NCI-H226 (cell line): ENCODE data around the gene C17orf113.

Experiments used
- DNase-seq: peaks from one replicate; pipeline ENCODE4 v3.0.0-alpha.2; 2015

Gene C17orf113

GRCh38 chr17:42071810-42072209 is 21.4 kb upstream of the C17orf113 start:
- no peak for DNase-seq

- no peak for DNase-seq
These were observed 18.6 kb upstream of the C17orf113 start for GRCh38 chr17:42068979-42069378.

- no peak for DNase-seq
These were observed 17.1 kb upstream of the C17orf113 start for GRCh38 chr17:42067371-42068091.

GRCh38 chr17:42065201-42065600 is 14.8 kb upstream of the C17orf113 start:
- no peak for DNase-seq

- DNase-seq = no peak
These were observed 12.3 kb upstream of the C17orf113 start for GRCh38 chr17:42062681-42063080.

GRCh38 chr17:42061646-42062487 is 11.5 kb upstream of the C17orf113 start:
- DNase-seq = no peak

GRCh38 chr17:42060231-42060630 is 9.8 kb upstream of the C17orf113 start:
- DNase-seq = no peak

- DNase-seq = no peak
These were observed 9.4 kb upstream of the C17orf113 start for GRCh38 chr17:42059815-42060214.

- no peak for DNase-seq
These were observed 7.7 kb upstream of the C17orf113 start for GRCh38 chr17:42058063-42058462.

GRCh38 chr17:42056635-42057034 is 6.2 kb upstream of the C17orf113 start:
- DNase-seq = no peak

- DNase-seq = no peak
These were observed 5.1 kb upstream of the C17orf113 start for GRCh38 chr17:42055496-42055895.

- no peak for DNase-seq
These were observed 4.6 kb upstream of the C17orf113 start for GRCh38 chr17:42055027-42055426.

- DNase-seq = no peak
These were observed 3.5 kb upstream of the C17orf113 start for GRCh38 chr17:42053731-42054500.

GRCh38 chr17:42052346-42052877 is 2.0 kb upstream of the C17orf113 start:
- no peak for DNase-seq

GRCh38 chr17:42051645-42052044 is 1.2 kb upstream of the C17orf113 start:
- DNase-seq = no peak

- DNase-seq = no peak
These were observed 606 bp upstream of the C17orf113 start for GRCh38 chr17:42051013-42051400.

GRCh38 chr17:42049834-42050392 is 488 bp downstream of the C17orf113 start:
- DNase-seq = no peak

- DNase-seq = no peak
These were observed 3.1 kb downstream of the C17orf113 start for GRCh38 chr17:42047343-42047742.

GRCh38 chr17:42045719-42046118 is 4.7 kb downstream of the C17orf113 start:
- DNase-seq = no peak

- DNase-seq = no peak
These were observed 7.6 kb downstream of the C17orf113 start for GRCh38 chr17:42042598-42043319.

GRCh38 chr17:42041619-42042018 is 8.8 kb downstream of the C17orf113 start:
- no peak for DNase-seq

- no peak for DNase-seq
These were observed 9.6 kb downstream of the C17orf113 start for GRCh38 chr17:42040818-42041217.
